ENCODE results near the gene MYO15B. TPM values are rescaled to one million over a fixed set of nuclear protein-coding genes. Genes with fewer than 3 reads are reported as not detected.

Gene MYO15B
- total RNA-seq, 2 experiments from 2014 or later, result 17.8 to 18.9 TPM

DNA sequence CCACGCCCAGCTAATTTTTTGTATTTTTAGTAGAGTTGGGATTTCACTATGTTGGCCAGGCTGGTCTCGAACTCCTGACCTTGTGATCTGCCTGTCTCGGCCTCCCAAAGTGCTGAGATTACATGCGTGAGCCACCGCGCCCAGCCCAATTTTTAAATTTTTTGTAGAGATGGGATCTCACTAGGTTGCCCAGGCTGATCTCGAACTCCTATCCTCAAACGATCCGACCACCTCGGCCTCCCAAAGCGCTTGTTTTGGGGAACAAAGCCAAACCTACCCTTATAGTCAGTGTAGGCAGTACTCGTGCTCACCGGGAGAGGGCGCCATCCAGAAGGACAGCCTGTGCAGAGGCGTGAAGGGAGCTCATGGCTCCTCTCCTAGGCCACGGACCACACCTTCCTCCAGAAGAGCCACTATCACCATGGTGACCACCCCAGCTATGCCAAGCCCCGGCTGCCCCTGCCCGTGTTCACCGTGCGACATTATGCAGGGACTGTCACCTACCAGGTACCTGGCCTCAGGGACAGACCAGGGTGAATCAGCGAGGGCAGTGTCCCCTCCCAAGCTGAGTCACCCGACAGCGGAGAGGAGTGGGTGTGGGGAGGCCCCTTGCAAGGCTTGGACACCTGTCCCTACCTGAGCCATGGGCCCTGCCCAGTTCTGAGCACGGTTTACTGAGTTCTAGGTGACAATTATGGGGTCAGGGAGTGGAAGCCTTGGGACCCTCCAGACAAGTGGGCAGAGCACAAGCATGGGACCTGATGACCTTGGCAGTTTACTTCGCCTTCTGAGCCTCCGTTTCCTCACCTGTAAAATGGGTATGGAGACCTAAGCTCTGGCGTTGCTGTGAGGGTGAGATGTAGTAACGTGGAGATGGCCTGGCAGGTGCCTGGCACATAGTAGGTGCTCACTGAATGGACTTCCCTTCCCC is 13.7 kb downstream of the MYO15B start:
- peak; percentile 63 for DNase-seq
- Mint-ChIP-seq H3K27me3 (no peaks in the 10 kb centered on the region), H3K4me1 (no peaks in the 10 kb centered on the region), H3K27ac (no peak overlapping the region), H3K36me3 (no peaks in the 10 kb centered on the region), H3K4me3 (no peak overlapping the region), H3K9me3 (no peaks in the 10 kb centered on the region)

- Mint-ChIP-seq H3K27ac (no peak overlapping the region), H3K36me3 (no peaks in the 10 kb centered on the region), H3K4me1 (peaks cover 5% of the 10 kb centered on the region), H3K9me3 (no peaks in the 10 kb centered on the region), H3K27me3 (no peaks in the 10 kb centered on the region), H3K4me3 (no peak overlapping the region)
- DNase-seq, result no peak
Observed at GRCh38 chr17:75602644-75603043, 15.0 kb downstream of the MYO15B start.

DNA sequence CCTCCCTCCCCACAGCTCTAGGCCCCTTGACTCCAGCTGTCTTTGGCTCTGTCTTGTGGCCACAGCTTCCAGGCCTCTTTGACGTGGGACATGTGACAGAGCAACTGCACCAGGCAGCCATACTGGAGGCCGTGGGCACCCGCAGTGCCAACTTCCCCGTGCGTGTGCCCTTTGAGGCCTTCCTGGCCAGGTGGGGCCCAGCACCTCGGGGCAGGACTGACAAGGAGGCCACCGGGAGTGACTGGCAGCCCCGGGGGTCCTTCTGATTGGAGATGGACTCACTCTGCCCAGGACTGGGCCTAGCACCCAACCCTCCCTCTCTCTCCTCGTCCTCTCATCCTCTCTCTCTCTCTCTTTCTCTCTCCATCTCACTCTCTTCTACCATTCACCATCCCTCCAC is 15.5 kb downstream of the MYO15B start:
- Mint-ChIP-seq H3K9me3 (no peaks in the 10 kb centered on the region), H3K36me3 (no peaks in the 10 kb centered on the region), H3K4me1 (peaks cover 5% of the 10 kb centered on the region), H3K27ac (no peak overlapping the region), H3K27me3 (no peaks in the 10 kb centered on the region), H3K4me3 (no peak overlapping the region)
- no peak for DNase-seq

DNA sequence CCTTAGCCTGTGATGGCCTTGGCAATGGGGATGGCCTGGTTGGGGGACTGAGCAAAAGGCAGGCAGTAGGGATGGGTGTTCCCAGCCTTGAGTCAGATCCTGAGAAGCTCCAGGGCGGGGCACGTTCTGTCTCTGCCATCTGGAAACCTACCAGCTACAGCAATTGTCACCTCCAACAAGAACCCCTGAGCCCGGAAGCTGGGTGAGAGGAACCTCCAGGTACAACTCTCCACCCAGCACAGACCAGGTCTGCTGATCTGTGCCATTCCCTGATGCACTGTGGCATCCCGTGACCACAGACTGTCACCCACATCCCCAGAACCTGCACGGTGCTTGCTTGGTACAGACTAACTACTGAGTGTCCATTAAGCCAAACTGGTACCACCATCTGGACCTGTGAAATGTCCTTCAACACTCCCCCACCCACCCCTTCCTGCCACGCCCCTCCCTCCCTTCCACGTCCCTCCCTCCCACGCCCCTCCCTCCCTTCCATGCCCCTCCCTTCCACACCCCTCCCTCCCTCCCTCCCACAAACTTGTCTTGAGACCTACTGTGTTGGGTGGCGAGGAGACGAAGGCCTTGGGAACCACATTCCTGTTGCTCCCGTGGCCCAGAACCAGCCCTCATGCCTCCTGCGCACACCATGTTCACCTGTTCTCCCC is 16.6 kb downstream of the MYO15B start:
- Mint-ChIP-seq H3K4me1 (peaks cover 5% of the 10 kb centered on the region), H3K36me3 (no peaks in the 10 kb centered on the region), H3K27ac (no peak overlapping the region), H3K9me3 (no peaks in the 10 kb centered on the region), H3K27me3 (no peaks in the 10 kb centered on the region), H3K4me3 (no peak overlapping the region)
- no peak for DNase-seq

DNA sequence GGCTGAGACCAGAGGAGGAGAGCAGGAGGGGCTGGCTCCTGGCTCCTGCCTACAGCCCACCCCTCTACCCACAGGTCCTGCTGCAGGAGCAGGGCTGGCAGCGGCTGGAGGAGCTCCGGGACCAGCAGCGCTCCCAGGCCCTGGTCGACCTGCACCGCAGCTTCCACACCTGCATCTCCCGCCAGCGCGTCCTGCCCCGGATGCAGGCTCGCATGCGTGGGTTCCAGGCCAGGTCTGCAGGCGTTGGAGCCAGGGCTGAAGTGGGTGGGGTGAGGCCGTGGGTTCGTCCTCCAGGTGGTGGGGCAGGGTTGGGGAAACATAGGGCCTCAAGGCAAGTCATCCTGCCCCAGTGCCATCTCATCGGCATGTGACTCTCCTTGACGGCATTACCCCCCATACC is 18.2 kb downstream of the MYO15B start:
- H3K4me1 Mint-ChIP-seq, result peaks cover 5% of the 10 kb centered on the region
- DNase-seq, result no peak
- no peaks in the 10 kb centered on the region for H3K36me3 Mint-ChIP-seq
- no peaks in the 10 kb centered on the region for H3K9me3 Mint-ChIP-seq
- no peak overlapping the region for H3K27ac Mint-ChIP-seq
- H3K4me3 Mint-ChIP-seq, result no peak overlapping the region
- H3K27me3 Mint-ChIP-seq, result no peaks in the 10 kb centered on the region

GRCh38 chr17:75607086-75607485 is 19.5 kb downstream of the MYO15B start:
- no peak overlapping the region for H3K4me3 Mint-ChIP-seq
- H3K9me3 Mint-ChIP-seq, result no peaks in the 10 kb centered on the region
- H3K36me3 Mint-ChIP-seq, result no peaks in the 10 kb centered on the region
- peaks cover 5% of the 10 kb centered on the region for H3K4me1 Mint-ChIP-seq
- no peak for DNase-seq
- H3K27ac Mint-ChIP-seq, result peak overlapping the region; percentile 10
- H3K27me3 Mint-ChIP-seq, result no peaks in the 10 kb centered on the region

DNA sequence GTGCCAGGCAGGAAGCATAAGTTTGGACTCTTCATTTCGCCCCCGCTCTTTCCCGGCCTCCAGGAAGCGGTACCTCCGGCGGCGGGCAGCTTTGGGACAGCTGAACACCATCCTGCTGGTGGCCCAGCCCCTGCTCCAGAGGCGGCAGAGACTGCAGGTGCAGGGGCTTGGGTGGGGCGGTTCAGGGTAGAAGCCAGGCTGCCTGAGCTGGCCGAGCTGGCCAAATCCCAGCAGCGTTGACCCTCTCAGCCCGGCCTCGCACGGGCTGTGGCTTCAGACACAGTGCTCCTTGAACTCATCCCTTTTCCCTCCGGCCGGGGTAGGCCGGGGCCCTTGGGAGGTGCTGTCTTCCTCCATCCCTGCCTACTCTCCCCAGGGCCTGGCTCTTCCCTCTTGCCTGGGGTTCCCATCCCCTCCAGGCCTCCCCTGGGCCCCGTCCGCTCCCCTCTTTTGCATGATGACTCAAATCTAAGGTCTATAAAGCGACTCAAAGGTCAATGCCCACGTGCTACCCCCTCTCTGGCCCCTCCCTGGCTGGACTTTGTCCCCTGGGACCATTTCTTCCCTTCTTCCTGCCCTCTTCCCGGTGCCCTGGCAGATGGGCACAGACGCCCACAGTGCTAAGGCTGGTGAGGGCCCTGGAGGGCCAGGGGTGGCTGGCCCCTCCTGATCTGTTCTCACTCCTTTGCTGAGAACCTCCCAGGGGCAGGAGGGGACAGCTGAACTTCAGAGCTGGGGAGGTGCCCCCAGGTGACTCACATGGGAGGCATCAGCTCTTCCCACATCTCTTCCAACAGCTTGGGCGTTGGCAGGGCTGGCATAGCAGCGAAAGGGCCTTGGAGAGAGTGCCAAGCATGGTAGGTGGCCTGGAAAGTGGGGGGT is 22.7 kb downstream of the MYO15B start:
- H3K9me3 Mint-ChIP-seq, result no peaks in the 10 kb centered on the region
- H3K27me3 Mint-ChIP-seq, result no peaks in the 10 kb centered on the region
- no peaks in the 10 kb centered on the region for H3K36me3 Mint-ChIP-seq
- no peak for DNase-seq
- no peak overlapping the region for H3K4me3 Mint-ChIP-seq
- peaks cover 5% of the 10 kb centered on the region for H3K4me1 Mint-ChIP-seq
- no peak overlapping the region for H3K27ac Mint-ChIP-seq

DNA sequence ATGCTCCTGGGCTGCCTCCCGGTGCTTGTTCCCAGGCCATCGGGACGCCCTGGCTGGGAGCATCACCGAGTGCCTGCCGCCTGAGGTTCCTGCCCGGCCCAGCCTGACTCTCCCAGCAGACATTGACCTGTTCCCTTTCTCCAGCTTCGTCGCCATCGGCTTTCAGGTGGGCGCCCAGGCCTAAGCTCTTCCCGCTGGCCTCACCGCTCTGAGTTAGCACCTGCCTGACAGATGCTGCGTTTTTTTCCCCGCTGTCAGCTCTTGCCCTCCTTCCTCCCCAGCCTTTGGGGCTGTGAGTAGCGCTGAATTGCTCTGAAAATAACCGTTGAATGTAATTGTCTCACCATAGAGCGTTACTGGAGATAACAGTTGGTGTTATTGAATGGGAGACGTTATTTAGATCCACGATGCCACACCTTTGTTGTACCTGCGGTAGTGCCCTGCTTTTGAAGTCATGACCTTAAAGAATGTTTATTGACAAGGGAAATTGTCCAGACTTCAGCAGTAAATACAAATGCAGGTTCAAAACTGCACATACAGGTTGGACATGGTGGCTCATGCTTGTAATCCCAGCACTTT is 24.3 kb downstream of the MYO15B start:
- peaks cover 3% of the 10 kb centered on the region for H3K4me1 Mint-ChIP-seq
- DNase-seq, result no peak
- no peak overlapping the region for H3K4me3 Mint-ChIP-seq
- H3K36me3 Mint-ChIP-seq, result no peaks in the 10 kb centered on the region
- no peak overlapping the region for H3K27ac Mint-ChIP-seq
- no peaks in the 10 kb centered on the region for H3K9me3 Mint-ChIP-seq
- no peaks in the 10 kb centered on the region for H3K27me3 Mint-ChIP-seq

GRCh38 chr17:75612906-75613626 is 25.5 kb downstream of the MYO15B start:
- H3K4me3 Mint-ChIP-seq, result no peak overlapping the region
- no peaks in the 10 kb centered on the region for H3K27me3 Mint-ChIP-seq
- H3K36me3 Mint-ChIP-seq, result no peaks in the 10 kb centered on the region
- DNase-seq, result no peak
- H3K9me3 Mint-ChIP-seq, result no peaks in the 10 kb centered on the region
- H3K4me1 Mint-ChIP-seq, result no peaks in the 10 kb centered on the region
- no peak overlapping the region for H3K27ac Mint-ChIP-seq

DNA sequence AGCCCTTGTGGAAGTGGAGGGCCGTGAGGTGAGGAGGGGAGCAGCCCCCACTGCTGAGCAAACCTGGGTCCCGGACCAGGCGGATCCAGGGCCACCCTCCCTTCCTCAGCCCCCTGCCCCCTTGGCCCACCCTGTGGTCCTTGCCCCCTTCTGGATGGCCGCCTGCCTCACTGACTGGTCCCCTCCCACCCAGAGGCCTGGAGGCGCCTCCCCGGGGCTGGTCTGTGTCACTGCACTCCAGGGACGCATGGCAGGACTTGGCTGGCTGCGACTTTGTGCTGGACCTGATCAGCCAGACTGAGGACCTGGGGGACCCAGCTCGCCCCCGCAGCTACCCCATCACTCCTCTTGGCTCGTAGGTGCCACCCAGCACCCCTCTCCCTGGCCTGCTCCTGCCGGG is 26.4 kb downstream of the MYO15B start:
- DNase-seq, result no peak
- Mint-ChIP-seq H3K4me3 (no peak overlapping the region), H3K27ac (no peak overlapping the region), H3K27me3 (no peaks in the 10 kb centered on the region), H3K9me3 (no peaks in the 10 kb centered on the region), H3K36me3 (no peaks in the 10 kb centered on the region), H3K4me1 (no peaks in the 10 kb centered on the region)

- Mint-ChIP-seq H3K4me1 (no peaks in the 10 kb centered on the region), H3K36me3 (no peaks in the 10 kb centered on the region), H3K9me3 (no peaks in the 10 kb centered on the region), H3K4me3 (no peak overlapping the region), H3K27ac (no peak overlapping the region), H3K27me3 (no peaks in the 10 kb centered on the region)
- no peak for DNase-seq
Observed at GRCh38 chr17:75614556-75615270, 27.1 kb downstream of the MYO15B start.

DNA sequence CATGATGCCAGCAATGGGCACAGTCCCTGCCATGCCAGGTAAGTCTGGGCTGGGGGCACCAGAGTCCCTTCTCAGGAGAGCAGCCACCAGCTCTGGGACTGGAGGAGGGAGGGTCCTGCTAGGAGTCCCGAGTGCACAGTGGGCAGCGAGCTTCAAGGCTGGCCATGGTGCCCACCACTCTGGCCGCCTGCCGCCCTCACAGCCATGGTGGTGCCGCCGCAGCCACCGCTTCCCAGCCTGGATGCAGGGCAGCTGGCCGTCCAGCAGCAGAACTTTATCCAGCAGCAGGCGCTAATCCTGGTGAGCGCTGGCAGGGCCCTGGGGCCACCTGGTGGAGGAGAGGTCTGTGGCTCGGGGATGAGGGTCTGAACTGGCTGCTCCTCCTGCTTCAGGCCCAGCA is 27.7 kb downstream of the MYO15B start:
- H3K36me3 Mint-ChIP-seq, result no peaks in the 10 kb centered on the region
- DNase-seq, result no peak
- no peak overlapping the region for H3K27ac Mint-ChIP-seq
- no peaks in the 10 kb centered on the region for H3K27me3 Mint-ChIP-seq
- no peaks in the 10 kb centered on the region for H3K9me3 Mint-ChIP-seq
- H3K4me3 Mint-ChIP-seq, result no peak overlapping the region
- H3K4me1 Mint-ChIP-seq, result no peaks in the 10 kb centered on the region

GRCh38 chr17:75616521-75617122 is 29.0 kb downstream of the MYO15B start:
- no peaks in the 10 kb centered on the region for H3K27me3 Mint-ChIP-seq
- no peaks in the 10 kb centered on the region for H3K9me3 Mint-ChIP-seq
- H3K4me3 Mint-ChIP-seq, result no peak overlapping the region

More at GRCh38 chr17:75616521-75617122, 29.0 kb downstream of the MYO15B start:
- H3K36me3 Mint-ChIP-seq, result no peaks in the 10 kb centered on the region
- H3K27ac Mint-ChIP-seq, result no peak overlapping the region
- no peak for DNase-seq
- no peaks in the 10 kb centered on the region for H3K4me1 Mint-ChIP-seq
